Panc1 (cell line): ENCODE measurements around the gene SPCS2. TPM values are rescaled to one million over a fixed set of nuclear protein-coding genes. Genes with fewer than 3 reads are reported as not detected.

ENCODE experiments used
- ATAC-seq: fragments of 200-7000 bp; cut with Tn5 transposase; 2 replicates; pipeline ENCODE4 v1.9.1; 2020; ENCODE audit warnings: mild to moderate bottlenecking, moderate library complexity
- BruUV-seq: library from RNA; stranded (reverse); fragments of 400-500 nt; replicated peaks from 2 replicates; lab custom pipeline; 2021; lab: Mats Ljungman, UMichigan
- CTCF ChIA-PET: fragments of 300-600 bp; sonication (Branson Sonifier 250); formaldehyde crosslinking; loops from one replicate; lab custom pipeline; 2022; ENCODE audit warnings: antibody characterized with exemption; lab: Charles Lee
- POLR2A ChIA-PET: fragments of 300-600 bp; sonication (Branson Sonifier 250); formaldehyde crosslinking; loops from one replicate; lab custom pipeline; 2022; ENCODE audit warnings: antibody characterized with exemption; lab: Charles Lee
- DNase-seq: peaks from one replicate; pipeline ENCODE4 v3.0.0-alpha.2; 2010; ENCODE audit warnings: low read depth, low spot score
- H3K27ac ChIP-seq: 2 replicates; pipeline ENCODE4 v1.5.1; 2011; ENCODE audit warnings: mild to moderate bottlenecking, low read length, inconsistent platforms
- H3K27me3 ChIP-seq: fragments of 200-500 bp; sonication (Bioruptor generic); 2 replicates; pipeline ENCODE4 v1.6.0; 2014; ENCODE audit warnings: low read length, inconsistent platforms; ENCODE audit not compliant: control insufficient read depth, insufficient read depth
- H3K36me3 ChIP-seq: fragments of 200-500 bp; sonication (Bioruptor generic); 2 replicates; pipeline ENCODE4 v1.5.1; 2014; ENCODE audit warnings: inconsistent platforms, mild to moderate bottlenecking, low read length, moderate library complexity; ENCODE audit not compliant: control insufficient read depth, insufficient read depth
- H3K4me1 ChIP-seq: 2 replicates; pipeline ENCODE4 v1.5.1; 2011; ENCODE audit warnings: inconsistent platforms, mild to moderate bottlenecking, low read length, moderate library complexity; ENCODE audit not compliant: control insufficient read depth, insufficient read depth
- H3K4me3 ChIP-seq, 2 experiments: 2 replicates each; pipeline ENCODE4 v1.5.1; 2011 to 2012; ENCODE audit warnings: low read depth in 2 of 2, low read length in 2 of 2, mild to moderate bottlenecking in 2 of 2, inconsistent platforms in 1 of 2, moderate library complexity in 1 of 2
- H3K9me3 ChIP-seq: fragments of 200-500 bp; sonication (Bioruptor generic); 2 replicates; pipeline ENCODE4 v1.5.1; 2014; ENCODE audit warnings: low read depth, mild to moderate bottlenecking, inconsistent platforms, low read length, moderate library complexity; ENCODE audit not compliant: control insufficient read depth, insufficient read depth
- CTCF ChIP-seq: fragments of 450-650 bp; IDR thresholded peaks from 2 replicates; pipeline ENCODE4 v1.5.1; 2017; ENCODE audit warnings: mild to moderate bottlenecking
- POLR2AphosphoS5 ChIP-seq: IDR thresholded peaks from 2 replicates; pipeline ENCODE4 v1.6.1; 2012; ENCODE audit warnings: mild to moderate bottlenecking, low read depth, low read length, moderate library complexity
- SIN3A ChIP-seq: IDR thresholded peaks from 2 replicates; pipeline ENCODE4 v1.6.1; 2012; ENCODE audit warnings: low read depth, mild to moderate bottlenecking, low read length, moderate library complexity, borderline replicate concordance; ENCODE audit not compliant: insufficient read depth
- TCF7L2 ChIP-seq: IDR thresholded peaks from 2 replicates; pipeline ENCODE4 v1.6.1; 2011; ENCODE audit warnings: mild to moderate bottlenecking, low read depth, low read length, inconsistent platforms
- in situ Hi-C: cut with HindIII; loops from 2 replicates; pipeline ENCODE4 v1.10.0; 2016; ENCODE audit warnings: low sequenced_read_pairs, low pct_unique_long_range_greater_than_20kb
- intact Hi-C: fragments of 100-400 bp; cut with micrococcal nuclease; formaldehyde crosslinking; loops from one replicate; pipeline ENCODE4 v1.10.0; 2022; ENCODE audit not compliant: unreplicated experiment
- total RNA-seq: library from RNA; stranded (reverse); gene quantifications from one replicate; pipeline ENCODE4 v1.2.1, GENCODE V29; 2021; ENCODE audit not compliant: unreplicated experiment
- TF ChIP-seq, protein P1 (sequence below), 2 experiments: IDR thresholded peaks; 2 replicates each; pipeline ENCODE4 v1.6.1; 2011 to 2012; ENCODE audit warnings: low read depth in 2 of 2, control low read depth in 1 of 2, low read length in 1 of 2, mild to moderate bottlenecking in 1 of 2, moderate library complexity in 1 of 2; ENCODE audit not compliant: insufficient read depth in 1 of 2

SPCS2 gene
- total RNA-seq, 1 experiment from 2014 or later: 242 TPM

- TF ChIP-seq, protein P1, sequence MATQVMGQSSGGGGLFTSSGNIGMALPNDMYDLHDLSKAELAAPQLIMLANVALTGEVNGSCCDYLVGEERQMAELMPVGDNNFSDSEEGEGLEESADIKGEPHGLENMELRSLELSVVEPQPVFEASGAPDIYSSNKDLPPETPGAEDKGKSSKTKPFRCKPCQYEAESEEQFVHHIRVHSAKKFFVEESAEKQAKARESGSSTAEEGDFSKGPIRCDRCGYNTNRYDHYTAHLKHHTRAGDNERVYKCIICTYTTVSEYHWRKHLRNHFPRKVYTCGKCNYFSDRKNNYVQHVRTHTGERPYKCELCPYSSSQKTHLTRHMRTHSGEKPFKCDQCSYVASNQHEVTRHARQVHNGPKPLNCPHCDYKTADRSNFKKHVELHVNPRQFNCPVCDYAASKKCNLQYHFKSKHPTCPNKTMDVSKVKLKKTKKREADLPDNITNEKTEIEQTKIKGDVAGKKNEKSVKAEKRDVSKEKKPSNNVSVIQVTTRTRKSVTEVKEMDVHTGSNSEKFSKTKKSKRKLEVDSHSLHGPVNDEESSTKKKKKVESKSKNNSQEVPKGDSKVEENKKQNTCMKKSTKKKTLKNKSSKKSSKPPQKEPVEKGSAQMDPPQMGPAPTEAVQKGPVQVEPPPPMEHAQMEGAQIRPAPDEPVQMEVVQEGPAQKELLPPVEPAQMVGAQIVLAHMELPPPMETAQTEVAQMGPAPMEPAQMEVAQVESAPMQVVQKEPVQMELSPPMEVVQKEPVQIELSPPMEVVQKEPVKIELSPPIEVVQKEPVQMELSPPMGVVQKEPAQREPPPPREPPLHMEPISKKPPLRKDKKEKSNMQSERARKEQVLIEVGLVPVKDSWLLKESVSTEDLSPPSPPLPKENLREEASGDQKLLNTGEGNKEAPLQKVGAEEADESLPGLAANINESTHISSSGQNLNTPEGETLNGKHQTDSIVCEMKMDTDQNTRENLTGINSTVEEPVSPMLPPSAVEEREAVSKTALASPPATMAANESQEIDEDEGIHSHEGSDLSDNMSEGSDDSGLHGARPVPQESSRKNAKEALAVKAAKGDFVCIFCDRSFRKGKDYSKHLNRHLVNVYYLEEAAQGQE (IDR thresholded peaks at IDR 0.05; ENCODE audit: insufficient read depth in 1 of 2, low read depth in 2 of 2, low read length in 1 of 2): no peak
- no peak for TF ChIP-seq TCF7L2
- TF ChIP-seq CTCF: no peak
- TF ChIP-seq POLR2AphosphoS5: no peak
- TF ChIP-seq SIN3A: no peak
- H3K9me3 ChIP-seq: no peaks in the 10 kb centered on the region
- BruUV-seq: no TSS peak
- CTCF ChIA-PET: no interaction called here
- no peak overlapping the region for H3K27ac ChIP-seq
- DNase-seq: no peak
- no peaks in the 10 kb centered on the region for H3K27me3 ChIP-seq
- intact Hi-C loops (no loop called here), in situ Hi-C loops (loop anchor here (25.0 kb wide), 2 partner anchors 108 to 233 kb away; partner anchors contain the start of gene TPBGL)
- POLR2A ChIA-PET: no interaction called here
- peaks cover 22% of the 10 kb centered on the region for H3K36me3 ChIP-seq
- no peak for ATAC-seq
- no peak overlapping the region for H3K4me3 ChIP-seq
- no peaks in the 10 kb centered on the region for H3K4me1 ChIP-seq
These were observed 55.1 kb downstream of the SPCS2 start for GRCh38 chr11:75004215-75004614.

DNA sequence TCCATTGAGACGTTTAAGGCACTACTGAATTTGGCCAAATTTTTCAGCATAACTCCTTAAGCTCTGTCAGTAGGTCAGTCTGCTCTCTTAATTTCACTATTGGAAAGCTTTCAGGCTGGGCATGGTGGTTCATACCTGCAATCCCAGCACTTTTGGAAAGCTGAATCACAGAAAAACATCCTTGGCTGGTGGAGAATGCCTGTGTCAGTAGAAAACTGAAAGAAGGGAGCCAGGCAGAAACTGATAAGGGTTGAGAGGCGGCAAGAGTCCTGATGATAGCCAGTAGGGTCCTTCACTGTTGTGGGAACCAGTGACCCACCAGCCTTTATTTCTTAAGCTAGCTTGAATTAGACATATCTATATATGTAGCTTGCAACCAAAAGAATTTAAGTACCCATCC lies 62.3 kb downstream of the SPCS2 start:
- CTCF ChIA-PET: interaction anchor here (0.6 kb wide), 1 partner anchor 133 kb away, joined by 3 read pairs; no protein-coding TSS in a partner anchor

GRCh38 chr11:75011872-75012271 lies 62.8 kb downstream of the SPCS2 start:
- no peak for ATAC-seq
- intact Hi-C loops (no loop called here), in situ Hi-C loops (loop anchor here (25.0 kb wide), 2 partner anchors 100 to 225 kb away; partner anchors contain the start of gene TPBGL)
- H3K4me1 ChIP-seq: no peaks in the 10 kb centered on the region
- no peak overlapping the region for H3K27ac ChIP-seq
- H3K27me3 ChIP-seq: no peaks in the 10 kb centered on the region
- peaks cover 15% of the 10 kb centered on the region; the same call in 1 of the 2 replicates for H3K36me3 ChIP-seq
- CTCF ChIA-PET: no interaction called here
- H3K4me3 ChIP-seq: no peak overlapping the region
- no TSS peak for BruUV-seq
- no peak for DNase-seq
- POLR2A ChIA-PET: no interaction called here
- TF ChIP-seq, protein P1 (IDR thresholded peaks at IDR 0.05; ENCODE audit: insufficient read depth in 1 of 2, low read depth in 2 of 2, low read length in 1 of 2): no peak
- TF ChIP-seq CTCF (no peak), SIN3A (no peak), TCF7L2 (no peak), POLR2AphosphoS5 (no peak)
- no peaks in the 10 kb centered on the region for H3K9me3 ChIP-seq

More for the DNA sequence above, 62.3 kb downstream of the SPCS2 start:
- POLR2A ChIA-PET: no interaction called here
- ATAC-seq (no peak), DNase-seq (no peak)
- TF ChIP-seq TCF7L2: no peak
- Histone ChIP-seq H3K4me3 (no peak overlapping the region), H3K27me3 (no peaks in the 10 kb centered on the region), H3K9me3 (no peaks in the 10 kb centered on the region), H3K36me3 (peaks cover 17% of the 10 kb centered on the region; the same call in 1 of the 2 replicates), H3K4me1 (no peaks in the 10 kb centered on the region), H3K27ac (no peak overlapping the region)
- intact Hi-C loops: no loop called here
- BruUV-seq: no TSS peak
- in situ Hi-C loops: loop anchor here (25.0 kb wide), 2 partner anchors 101 to 226 kb away; partner anchors contain the start of gene TPBGL
